Stimulated activated CD4-positive, alpha-beta T cell treated with anti-CD3 and anti-CD28 coated beads, TNF-alpha, amount 100 ng/mL, for 4 hours (primary cell): ENCODE data around the gene CLOCK.
A peak's percentile ranks its signal among the peaks of the same experiment; 100 is the strongest.
"Not testable (repeated sequence)": the region's sequence is repeated elsewhere in the genome, so short reads cannot be mapped to it uniquely, and the experiment has no call there.

Experiments used
- DNase-seq, 3 experiments: peaks; one replicate each; pipeline ENCODE4 v3.0.0-alpha.2; 2020; ENCODE audit warnings: low read depth in 3 of 3

CLOCK gene, protein sequence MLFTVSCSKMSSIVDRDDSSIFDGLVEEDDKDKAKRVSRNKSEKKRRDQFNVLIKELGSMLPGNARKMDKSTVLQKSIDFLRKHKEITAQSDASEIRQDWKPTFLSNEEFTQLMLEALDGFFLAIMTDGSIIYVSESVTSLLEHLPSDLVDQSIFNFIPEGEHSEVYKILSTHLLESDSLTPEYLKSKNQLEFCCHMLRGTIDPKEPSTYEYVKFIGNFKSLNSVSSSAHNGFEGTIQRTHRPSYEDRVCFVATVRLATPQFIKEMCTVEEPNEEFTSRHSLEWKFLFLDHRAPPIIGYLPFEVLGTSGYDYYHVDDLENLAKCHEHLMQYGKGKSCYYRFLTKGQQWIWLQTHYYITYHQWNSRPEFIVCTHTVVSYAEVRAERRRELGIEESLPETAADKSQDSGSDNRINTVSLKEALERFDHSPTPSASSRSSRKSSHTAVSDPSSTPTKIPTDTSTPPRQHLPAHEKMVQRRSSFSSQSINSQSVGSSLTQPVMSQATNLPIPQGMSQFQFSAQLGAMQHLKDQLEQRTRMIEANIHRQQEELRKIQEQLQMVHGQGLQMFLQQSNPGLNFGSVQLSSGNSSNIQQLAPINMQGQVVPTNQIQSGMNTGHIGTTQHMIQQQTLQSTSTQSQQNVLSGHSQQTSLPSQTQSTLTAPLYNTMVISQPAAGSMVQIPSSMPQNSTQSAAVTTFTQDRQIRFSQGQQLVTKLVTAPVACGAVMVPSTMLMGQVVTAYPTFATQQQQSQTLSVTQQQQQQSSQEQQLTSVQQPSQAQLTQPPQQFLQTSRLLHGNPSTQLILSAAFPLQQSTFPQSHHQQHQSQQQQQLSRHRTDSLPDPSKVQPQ

DNA sequence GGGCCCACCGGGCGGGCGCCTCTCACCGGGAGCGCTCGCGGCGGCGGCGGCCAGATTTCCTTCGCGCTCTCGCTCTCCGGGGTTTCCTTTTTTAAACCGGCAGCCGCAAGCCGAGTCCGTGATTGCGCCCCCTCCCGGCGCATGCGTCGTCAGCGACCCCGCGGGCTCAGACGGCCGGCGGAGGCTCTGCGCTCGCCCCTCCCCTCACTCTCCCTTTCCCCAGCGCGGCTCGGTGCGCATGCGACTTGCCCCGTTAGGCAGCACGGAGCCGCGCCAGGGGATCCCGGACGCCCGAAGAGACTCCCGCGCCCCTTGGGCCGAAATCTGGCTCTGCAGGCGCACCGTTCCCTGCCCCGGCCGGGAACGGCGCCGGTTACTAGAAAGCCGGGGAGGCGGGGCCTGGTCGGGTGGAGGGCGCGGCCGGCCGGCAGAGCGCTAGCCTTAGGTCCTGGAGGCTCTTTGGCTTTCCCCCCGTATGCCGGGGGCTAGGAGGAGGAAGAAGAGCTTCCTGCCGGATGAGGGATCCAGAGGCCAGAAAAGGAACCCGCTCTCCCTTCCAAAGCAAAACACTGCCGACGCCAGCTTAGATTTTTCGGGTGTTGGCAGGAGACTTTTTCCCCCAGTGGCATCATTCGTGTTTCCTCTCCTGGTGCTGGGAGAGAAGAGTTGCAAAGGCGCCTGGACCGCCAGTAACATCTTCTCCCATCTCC lies at the start of gene CLOCK:
Gene CLOCK (minus strand): TSS at position 154 of the 710 bp plus-strand sequence. CDS start 64,124 bp downstream, outside the sequence.
- DNase-seq: peak; percentile 69 to 80 (median 71)

DNA sequence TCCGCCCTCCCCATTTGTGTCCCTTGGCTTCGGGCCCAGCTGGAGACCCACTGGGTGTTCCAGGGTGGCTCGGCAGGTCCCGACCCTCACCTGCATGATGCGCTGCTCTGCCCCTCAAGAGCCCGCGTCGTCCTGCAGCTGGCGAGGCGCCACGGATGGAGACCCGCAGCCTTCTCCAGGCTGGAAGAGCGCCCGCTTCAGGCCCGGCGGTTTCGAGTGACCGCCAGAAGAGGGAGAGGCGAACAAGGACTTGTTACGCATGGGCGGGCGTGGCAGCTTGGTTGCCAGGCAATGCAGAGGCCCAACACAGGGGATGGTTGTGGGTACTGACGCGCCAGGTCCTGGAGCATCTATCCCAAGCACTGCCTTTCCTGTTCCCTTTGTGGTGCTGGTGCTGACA lies 45.3 kb upstream of the CLOCK start, which contains the start of gene PDCL2:
Gene PDCL2 (minus strand): TSS at position 232 of the 400 bp plus-strand sequence. CDS start 136 bp downstream, at position 96.
- DNase-seq: no peak

- no peak for DNase-seq
These were observed 41.5 kb upstream of the CLOCK start for GRCh38 chr4:55588160-55588559.

- DNase-seq: not testable (repeated sequence)
These were observed 36.1 kb upstream of the CLOCK start for GRCh38 chr4:55582773-55583172.

DNA sequence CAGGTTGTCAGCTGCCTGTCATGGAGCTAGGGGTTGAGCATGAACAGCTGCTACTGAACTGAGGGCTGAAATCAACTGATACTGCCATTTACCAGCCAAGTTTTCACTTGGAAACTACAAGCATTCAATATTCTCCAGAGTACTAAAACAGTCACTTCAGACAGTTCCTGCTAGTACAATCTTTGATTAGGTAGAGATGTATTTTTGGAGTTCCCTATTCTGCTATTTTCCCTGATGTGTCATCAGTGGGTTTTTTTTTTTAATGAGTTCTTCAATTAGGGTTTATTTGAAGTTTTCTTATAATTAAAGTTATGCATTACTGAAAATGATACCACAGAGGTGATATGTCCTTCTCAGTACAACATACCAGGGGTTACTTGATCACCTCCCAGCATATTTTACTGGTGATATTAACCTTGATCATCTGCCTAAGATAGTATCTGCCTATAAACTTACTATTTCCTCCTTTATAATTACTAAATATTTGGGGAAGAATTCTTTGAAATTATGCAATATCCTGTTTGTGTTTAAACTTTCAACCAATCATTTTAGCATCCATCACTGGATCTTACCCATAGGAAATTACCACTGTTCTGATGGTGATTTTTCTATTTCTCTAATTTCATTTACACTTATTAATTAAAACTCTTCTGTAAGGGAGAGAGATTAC lies 31.8 kb upstream of the CLOCK start:
- DNase-seq: no peak

GRCh38 chr4:55575513-55575912 lies 28.8 kb upstream of the CLOCK start:
- no peak for DNase-seq

DNA sequence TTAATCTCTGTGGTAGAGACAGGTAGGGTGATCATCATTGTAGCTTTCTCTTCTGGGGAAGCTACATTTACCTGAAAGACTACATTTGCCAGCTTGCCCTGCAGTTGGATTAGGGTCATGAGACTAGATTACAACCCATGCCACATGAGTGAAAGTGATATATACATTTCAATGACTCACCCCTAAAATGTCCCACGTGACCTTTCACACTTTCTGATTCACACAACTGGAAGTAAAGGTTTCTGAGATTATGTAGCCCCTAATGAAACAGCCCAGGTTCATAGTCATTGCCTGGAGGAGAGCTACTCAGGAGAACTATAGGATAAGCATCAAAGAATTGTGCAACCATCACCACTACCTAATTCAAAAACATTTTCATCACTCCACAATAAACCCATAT lies 27.5 kb upstream of the CLOCK start:
- DNase-seq: no peak

DNA sequence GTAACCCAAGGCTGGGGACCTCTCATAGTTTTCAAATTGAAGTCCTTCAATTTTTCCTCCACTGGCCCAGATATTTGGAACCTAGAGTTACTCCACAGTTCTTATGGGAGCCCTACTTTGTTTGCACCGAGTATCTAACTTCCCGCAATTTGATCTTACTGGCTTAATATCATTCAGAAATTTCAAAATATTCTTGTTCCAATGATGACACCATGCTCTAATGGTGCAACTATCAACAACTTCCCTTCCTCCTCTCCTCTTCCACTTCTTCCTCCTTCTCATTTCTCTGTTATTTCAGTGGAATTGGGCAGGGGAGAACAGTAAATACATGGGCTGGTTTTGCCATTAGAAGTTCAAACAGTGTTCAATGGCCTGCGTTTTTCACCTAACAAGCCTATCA lies 25.1 kb upstream of the CLOCK start:
- no peak for DNase-seq

DNA sequence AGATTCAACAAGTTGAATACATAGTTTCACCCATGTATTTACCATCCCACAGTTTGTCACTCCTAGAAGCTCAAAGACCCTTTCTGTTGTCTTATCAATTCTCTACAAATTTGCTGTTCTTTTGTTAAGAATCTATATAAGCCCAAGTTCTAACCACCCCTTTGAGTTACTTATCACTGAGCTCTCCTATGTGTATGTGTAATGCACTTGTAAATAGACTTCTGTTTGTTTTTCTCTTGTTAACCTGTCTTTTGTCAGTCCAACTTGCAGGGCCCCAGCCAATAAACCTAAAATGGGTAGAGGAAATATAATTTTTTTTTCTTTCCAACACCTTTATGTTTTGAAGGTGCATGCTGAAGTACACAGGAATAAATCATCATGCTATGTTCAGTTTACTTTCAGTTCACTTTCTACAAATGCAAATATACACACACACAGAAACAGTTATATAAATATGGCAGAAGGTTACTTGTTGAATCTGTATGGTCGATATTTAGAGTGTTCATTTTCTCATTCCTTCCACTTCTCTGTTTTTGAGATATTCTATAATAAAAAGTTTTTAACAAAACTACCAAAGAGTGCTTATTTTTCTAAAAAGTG lies 22.3 kb upstream of the CLOCK start:
- no peak for DNase-seq

DNA sequence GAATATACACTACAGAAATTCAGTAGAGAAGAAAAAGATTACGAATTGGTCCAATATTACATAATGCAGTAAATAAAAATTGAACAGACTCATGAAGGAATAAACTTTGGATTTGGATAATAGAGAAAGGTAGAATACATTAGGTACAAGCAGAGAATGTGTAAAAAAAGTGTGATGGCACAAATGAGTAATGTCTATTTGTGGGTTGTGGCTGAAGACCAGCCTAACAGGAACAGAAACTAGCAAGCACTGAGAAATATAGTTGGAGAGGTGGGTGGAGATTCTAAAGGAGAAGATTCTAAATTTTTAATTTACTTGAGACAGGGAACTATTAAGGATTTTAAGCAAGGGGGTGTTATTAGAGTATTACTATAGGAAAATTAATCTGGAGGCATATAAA lies 15.2 kb upstream of the CLOCK start:
- no peak for DNase-seq

GRCh38 chr4:55560096-55560495 lies 13.4 kb upstream of the CLOCK start:
- no peak for DNase-seq

GRCh38 chr4:55554453-55555030 lies 7.8 kb upstream of the CLOCK start:
- no peak for DNase-seq

- DNase-seq: no peak
These were observed 6.9 kb upstream of the CLOCK start for GRCh38 chr4:55553441-55554201.

DNA sequence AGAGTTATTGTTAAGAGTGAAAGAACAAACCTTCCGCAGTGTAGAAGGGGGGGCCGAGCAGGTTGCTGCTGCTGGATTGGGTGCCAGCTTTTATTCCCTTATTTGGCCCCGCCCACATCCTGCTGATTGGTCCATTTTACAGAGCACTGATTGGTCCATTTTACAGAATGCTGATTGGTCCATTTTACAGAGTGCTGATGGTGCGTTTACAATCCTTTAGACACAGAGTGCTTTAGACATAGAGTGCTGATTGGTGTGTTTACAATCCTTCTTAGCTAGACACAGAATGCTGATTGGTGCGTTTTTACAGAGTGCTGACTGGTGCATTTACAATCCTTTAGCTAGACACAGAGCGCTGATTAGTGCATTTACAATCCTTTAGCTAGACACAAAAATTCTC lies 5.3 kb upstream of the CLOCK start:
- not testable (repeated sequence) for DNase-seq

DNA sequence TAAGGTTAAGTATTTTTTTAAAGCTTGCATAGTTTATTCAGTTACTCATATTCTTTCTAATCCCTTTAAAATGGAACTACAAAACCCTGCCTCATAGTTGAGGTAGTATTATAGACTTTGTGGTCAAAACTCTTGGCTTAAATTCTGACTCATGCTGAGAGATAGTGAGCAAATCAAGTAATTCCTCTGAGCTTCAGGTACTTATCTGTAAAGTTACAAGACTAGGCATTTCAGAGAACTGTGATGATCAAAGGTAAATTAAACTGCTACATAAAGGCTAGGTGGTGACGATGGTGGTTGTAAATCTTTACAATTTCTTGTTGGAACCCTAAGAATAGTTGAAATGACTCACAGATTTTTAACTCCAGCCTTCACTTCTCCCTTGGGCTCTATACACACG lies 3.2 kb upstream of the CLOCK start:
- DNase-seq: no peak

DNA sequence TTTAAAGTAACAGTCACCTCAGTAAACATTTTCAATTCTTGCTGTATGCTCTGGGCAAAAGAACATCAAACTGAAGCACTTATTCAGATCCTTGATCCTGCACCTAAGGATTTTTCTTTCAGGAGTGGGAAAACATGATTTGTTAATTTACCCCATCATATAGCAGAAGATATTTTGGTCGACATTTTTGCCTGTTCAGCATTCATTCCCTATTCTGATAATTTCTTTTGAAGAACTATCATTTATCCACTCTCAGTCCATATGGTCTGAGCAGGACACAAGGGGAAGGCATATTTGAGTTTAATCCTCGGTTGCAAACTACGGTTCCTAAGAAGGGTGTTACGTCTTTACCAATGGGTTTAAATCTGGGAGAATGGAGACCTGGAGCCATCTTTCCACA lies 1.2 kb upstream of the CLOCK start:
- no peak for DNase-seq

DNA sequence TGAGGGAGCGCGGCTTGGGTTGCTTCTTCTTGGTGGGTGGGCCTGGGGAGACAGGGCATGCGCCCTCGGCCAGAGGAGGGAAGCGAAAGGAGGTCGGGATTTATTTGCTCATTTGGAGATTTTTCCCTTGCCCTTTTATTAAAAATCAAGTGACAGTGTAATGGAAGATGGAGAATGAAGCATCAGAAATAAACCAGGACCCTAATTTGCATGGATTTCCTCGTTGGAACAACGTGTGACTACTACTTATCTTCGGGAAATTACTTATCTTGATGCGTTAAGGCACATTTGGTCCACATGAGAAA lies 709 bp upstream of the CLOCK start:
- no peak for DNase-seq

DNA sequence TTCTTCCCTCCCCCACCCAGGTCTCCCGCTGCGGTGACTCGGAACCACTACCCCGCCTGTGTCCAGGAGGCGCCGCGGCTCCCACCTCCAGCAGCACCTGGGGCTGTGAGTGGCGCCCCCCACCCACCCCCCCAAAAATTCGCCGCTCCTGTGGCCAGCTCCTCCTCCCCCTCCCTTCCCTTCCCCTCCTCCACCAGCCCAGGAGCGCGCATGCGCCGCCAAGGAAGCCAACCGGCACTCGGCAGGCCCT lies 278 bp downstream of the CLOCK start:
- no peak for DNase-seq

DNA sequence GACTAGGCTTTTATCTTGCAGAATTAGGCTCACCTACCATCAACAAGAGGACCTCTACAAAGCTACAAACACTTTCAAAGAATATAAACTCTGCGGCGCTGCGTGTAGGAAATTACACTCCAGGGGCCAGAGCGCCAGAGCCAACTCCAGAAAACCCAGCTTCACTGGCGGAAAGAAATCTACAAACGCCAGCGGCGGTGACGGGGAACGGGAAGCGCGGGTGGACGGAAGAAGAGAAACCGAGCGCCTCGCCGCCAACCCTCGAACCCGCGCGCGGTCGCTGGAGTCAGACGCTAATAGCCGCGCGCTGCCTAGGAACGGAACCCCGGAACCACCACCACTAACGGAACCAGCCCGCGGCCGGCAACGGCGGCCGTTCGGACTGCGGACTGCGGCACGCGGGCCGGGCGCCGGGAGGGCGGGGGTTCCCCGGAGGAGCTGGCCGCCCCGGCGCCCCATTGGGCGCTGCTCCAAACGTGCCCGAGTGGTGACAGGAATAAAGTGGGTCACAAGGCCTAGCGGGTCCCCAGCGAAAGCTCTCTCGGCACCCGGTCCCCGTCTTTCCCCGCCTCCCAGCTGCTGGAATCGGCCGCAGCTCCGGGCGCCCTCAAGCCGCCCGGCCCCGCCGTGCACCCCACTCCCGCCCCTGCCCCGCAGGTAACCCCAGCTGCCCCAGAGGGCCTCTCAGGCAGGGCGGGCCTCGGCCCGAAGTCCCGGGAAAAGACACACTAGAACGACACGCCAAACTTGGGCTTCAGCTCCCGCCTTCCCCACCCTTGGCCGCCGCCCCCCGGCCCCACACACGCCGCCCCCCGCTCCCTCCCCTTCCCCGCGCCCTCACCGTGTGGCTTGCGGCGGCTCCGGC lies 836 bp downstream of the CLOCK start:
- peak; percentile 23 to 45 (median 37) for DNase-seq

DNA sequence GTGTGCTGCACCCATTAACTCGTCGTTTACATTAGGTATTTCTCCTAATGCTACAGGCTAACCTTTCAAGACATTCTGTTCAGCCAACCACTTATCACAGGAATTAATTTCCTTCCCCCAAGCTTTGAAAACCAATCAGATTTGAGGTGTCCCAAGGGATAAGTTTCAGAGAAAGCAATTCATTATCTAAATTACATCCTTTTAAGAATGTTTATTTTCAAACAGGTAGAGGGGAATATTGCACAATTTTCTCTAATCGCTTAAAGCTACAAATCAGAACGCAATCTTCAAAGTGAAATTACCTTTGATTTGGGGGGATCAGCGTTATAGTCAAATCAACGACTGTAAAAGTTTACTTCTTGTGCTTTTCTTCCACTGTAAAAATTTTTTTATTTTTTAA lies 1.6 kb downstream of the CLOCK start:
- no peak for DNase-seq
